Non-pigmented ciliary epithelial cell (primary cell): ENCODE results near the gene TBCK.
"Not testable (repeated sequence)": the region's sequence is repeated elsewhere in the genome, so short reads cannot be mapped to it uniquely, and the experiment has no call there.

Source experiments
- DNase-seq: peaks from one replicate; pipeline ENCODE4 v3.0.0-alpha.2; 2010; ENCODE audit warnings: low read depth

TBCK gene

GRCh38 chr4:106213291-106213690 is 102.7 kb downstream of the TBCK start:
- not testable (repeated sequence) for DNase-seq

DNA sequence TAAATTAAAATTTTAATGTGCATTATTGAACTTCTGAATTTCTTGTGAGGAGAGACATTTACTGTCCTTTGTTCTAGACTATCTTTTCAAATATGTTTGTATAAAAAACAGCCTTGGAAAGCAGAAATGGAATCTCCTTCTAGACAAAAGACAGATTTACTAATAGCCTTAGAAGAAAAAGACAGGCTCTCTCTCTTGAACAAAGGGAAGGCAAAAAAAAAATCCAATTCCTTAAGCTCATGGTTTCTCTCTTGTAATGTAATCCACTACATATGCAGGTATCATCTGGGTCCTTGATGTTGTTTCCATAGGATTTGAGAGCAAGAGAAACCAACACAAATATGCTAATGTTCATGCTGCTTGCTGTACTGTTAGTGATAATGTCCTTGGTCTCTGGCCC is 106.0 kb downstream of the TBCK start:
- no peak for DNase-seq

- no peak for DNase-seq
Observed at GRCh38 chr4:106208481-106209460, 107.2 kb downstream of the TBCK start.

DNA sequence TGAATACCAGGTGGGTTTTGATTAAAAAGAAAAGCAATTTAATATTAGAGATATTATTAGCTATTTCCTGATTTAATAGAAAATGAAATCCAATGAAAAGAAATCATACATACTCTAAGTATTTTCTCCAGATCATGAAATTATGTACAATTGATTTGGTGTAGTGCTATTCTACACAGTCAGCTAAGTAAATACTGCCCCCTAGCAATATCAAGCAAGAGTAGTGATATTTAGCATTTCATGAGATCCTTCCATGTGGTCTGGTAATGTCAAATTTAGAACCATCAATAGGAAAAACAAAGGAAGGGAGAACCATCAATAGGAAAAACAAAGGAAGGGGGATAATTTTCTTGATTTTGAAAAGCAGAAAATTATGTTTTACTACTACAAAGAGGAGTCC is 114.6 kb downstream of the TBCK start:
- no peak for DNase-seq

DNA sequence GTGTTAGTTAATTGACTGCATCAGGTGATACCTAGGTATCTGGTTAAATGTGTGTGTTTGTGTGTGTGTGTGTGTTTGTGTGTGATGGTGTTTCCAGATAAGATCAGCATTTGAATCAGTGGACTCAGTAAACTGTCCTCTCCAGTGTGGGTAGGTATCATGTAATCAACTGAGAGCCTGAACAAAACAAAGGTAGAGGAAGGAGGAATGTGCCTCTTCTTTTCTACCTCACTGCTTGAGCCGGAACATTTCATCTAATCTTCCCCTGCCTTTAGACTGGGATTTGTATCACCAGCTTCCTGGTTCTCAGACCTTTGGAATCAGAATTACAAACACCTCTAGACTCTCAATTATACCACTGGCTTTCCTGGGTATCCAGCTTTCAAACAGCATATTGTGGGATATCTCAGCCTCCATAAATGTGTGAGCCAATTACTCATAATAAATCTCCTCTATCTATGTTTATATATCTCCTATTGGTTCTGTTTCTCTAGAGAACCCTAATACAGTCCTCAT is 120.5 kb downstream of the TBCK start:
- no peak for DNase-seq

DNA sequence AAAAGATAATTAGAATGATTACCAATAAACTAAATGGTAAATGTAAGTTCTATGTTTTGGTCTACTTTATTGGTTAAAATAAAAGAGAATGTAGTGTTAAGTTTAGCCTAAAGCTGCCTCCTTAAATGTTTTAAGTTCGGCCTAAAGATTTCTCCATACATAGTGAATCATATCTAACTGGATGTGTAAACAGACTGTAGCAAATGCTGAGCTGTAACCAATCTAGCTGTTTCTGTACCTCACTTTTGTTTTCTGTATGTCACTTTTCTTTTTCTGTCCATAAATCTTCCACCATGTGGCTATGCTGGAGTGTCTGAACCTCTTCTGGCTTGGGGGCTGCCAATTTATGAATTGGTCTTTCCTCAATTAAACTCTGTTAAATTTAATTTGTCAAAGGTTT is 121.2 kb downstream of the TBCK start:
- no peak for DNase-seq

DNA sequence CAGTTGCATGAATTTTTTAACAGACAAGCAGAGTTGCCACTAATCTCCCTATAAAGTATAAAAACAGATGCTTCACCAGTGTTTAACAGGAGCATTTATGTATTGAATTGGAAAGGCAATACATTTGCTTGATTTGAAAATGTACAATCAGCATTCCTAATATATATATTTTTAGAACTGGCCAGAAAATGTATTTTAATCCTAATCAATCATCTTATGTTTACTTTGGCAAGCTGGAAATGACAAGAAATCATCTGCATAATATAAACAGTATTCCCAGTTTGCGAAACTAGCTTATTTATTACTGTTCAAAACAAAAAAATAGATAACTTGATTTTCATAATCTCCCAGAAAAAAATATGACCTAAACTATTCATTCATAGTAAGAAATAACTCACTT is 123.9 kb downstream of the TBCK start:
- DNase-seq, result no peak

GRCh38 chr4:106186201-106186600 is 129.8 kb downstream of the TBCK start:
- no peak for DNase-seq

DNA sequence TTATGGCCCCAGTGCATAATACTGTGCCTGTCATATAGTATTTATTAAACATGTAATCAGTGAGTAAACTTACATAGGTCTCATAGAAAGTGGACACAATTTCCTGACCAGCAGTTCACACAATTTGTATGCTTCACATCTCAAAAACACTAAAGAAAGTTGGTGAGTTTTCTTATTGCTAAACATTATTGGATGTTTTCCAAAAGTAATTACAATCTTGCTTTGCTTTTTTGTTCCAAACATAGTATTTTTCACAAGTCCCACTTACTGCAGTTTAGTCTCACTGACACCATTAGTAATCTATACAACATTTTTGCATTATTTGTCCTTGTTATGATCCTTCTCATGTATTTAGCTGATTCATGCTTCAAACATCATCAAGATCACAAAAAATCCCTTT is 132.5 kb downstream of the TBCK start:
- no peak for DNase-seq

GRCh38 chr4:106172861-106173260 is 143.1 kb downstream of the TBCK start:
- no peak for DNase-seq

DNA sequence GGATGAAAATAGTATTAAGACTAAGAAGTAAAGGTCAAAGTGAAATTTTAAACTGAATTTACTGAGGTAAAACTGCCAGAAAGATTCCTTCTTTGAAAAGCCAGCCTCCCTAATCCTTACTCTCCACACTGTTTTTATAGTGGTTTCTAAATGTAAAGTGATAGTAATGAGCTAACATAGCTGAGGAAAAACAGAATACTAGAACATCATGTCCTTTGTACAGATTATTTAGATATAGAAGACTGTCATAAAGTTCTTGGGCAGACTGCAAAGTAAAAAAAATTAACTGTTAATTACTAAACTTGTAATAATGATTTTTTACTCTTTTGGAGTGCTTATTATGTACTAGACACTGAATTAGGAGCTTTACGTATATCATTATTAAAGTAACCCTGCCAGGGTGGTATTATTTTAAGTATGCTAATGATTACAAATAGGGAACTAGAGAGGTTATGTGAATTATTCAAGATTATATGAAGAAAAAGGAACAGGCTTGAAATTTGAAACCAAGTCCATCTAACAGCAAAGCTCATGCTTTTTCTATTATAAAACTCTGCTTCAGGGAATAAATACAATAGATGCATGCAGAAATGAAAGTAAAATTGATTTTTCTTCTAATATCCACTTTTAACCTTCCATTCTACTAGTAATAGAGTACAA is 150.5 kb downstream of the TBCK start:
- no peak for DNase-seq

GRCh38 chr4:106162278-106162677 is 153.7 kb downstream of the TBCK start:
- no peak for DNase-seq

GRCh38 chr4:106160560-106160959 is 155.4 kb downstream of the TBCK start:
- no peak for DNase-seq

DNA sequence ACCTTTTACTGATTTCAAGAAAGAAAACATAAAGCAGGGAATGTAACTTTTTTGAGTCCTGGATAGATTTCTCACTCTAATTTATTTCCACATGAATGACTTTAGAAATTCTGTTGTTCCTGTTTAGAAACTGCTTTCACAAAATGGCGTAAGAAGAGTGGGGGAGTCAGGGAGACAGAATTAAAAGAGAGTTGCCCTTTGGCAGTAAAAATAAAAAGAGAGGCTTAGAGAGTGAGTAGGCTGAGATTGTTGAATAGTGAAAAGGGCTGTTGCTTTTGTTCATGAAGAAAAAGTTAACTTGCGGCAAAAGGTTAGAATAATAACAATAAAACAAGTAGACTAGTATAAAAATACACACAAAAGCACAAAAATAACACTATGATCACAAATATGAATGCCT is 166.1 kb downstream of the TBCK start:
- no peak for DNase-seq

- no peak for DNase-seq
Observed at GRCh38 chr4:106149026-106149425, 167.0 kb downstream of the TBCK start.

DNA sequence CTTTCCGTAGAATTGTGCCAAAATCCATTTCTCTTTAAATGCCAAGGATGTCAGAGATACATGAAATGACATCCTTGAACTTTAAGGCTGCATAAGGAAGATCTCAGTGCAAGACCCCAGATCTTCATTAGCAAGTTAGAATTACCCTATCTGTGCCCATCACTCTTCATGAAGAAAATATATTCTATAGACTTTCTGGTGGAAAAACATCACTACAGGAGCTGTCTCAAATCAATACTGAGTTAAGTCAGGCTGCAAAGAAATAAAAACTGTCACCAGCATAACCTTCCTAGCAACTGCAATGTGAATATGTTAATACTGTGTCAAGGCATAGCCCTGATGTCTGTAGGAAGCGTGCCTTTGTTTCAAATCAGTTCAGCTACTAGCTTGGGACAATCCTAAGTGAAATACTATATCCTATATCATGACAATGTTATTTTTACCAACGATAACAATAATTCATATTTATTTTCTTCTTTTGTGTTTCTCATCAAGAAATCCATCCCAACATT is 173.3 kb downstream of the TBCK start:
- DNase-seq, result no peak

- DNase-seq, result no peak
Observed at GRCh38 chr4:106140601-106141000, 175.4 kb downstream of the TBCK start.

DNA sequence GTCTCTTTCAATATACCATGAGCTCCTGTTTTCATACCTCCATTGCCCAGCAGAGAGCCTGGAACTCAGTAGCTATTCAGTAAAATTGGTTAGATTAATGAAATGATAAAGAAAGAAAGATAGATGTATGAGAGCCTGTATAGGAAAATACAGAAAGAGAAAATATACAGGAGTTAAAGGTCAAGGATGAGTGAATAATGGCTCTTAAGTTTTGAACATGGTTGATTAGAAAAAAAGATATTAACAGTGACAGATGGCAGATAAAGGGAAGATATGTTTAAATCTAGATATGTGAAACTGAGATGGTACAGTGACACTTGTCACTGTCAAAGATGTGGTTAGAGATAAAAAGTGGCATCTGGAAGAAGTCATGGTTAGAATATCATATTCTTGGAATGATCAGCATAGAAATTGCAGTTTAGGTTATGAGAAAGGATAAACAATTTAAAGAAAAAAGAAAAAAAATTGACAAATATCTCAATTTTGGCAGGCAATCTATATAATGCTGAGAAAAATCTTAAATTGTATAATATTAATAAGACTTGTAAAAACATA is 179.2 kb downstream of the TBCK start:
- DNase-seq, result no peak

DNA sequence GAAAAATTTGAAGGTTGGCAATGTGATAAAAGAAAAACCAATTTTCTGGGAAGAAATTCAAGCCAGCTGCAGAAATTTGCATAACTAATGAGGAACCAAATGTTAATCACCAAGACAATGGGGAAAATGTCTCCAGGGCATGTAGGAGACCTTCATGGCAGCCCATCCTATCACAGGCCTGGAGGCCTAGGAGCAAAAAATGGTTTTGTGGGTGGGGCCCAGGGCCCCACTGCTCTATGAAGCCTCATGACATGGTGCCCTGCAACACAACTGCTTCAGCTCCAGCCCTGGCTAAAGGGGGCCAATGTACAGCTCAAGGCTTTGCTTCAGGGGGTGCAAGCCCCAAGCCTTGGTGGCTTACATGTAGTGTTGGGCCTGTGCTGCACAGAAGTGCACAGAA is 184.0 kb downstream of the TBCK start:
- DNase-seq, result no peak

DNA sequence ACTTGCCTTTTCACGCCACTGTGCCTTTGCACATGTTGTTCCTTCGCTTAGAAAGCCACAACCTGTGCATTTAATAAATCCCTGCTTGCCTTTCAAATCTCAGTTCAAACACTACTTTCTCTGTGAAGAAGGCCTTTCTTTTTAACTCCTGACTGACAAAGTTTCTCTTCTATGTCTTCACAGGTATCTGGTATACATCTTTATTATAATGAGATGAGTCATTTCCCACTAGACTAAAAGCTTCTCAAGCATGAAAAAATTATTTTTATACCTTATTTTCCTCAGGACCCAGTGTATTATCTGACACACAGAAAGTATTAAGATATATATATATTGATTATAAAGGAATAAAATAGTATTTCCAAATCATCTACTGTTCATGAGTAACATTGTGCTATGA is 189.9 kb downstream of the TBCK start:
- DNase-seq, result no peak

- DNase-seq, result not testable (repeated sequence)
Observed at GRCh38 chr4:106119949-106120555, 196.0 kb downstream of the TBCK start.

DNA sequence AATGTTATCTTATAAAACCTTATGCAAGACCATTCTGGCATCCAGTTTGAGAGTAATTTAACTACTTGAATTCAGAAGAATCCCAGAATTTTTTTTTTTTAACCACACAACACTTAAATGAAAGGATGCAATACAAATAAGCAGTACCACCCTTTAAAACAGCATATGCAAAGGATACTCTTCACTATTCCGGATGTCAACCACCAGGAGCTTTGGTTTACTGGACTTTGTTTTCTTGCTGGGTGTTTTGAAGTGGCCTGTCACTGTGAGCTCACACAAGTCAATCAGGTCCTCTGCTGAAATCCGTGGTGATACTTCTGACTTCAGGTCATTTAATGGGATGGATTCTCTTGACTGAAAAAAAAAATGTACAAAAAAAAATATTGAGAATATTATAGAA is 200.0 kb downstream of the TBCK start:
- no peak for DNase-seq
